Epithelial cell of proximal tubule (primary cell): ENCODE data around the gene ZNF740. TPM values are rescaled to one million over a fixed set of nuclear protein-coding genes. Genes with fewer than 3 reads are reported as not detected.

Experiments
- DNase-seq: peaks from one replicate; pipeline ENCODE4 v3.0.0-alpha.2; 2011; ENCODE audit warnings: low read depth
- H3K4me3 ChIP-seq: 2 replicates; pipeline ENCODE4 v1.5.1; 2011; ENCODE audit warnings: low read depth, mild to moderate bottlenecking, low read length
- CTCF ChIP-seq: conservative IDR thresholded peaks from 2 replicates; pipeline ENCODE4 v1.5.1; 2012; ENCODE audit warnings: low read depth, mild to moderate bottlenecking, low read length
- total RNA-seq: library from RNA; depleted of rRNA; stranded (reverse); fragments of >200 nt; gene quantifications from 2 replicates; pipeline ENCODE4 v1.2.3, GENCODE V29; 2015

ZNF740 gene
- total RNA-seq, 1 donor from 2014 or later = 5.5 TPM

- no peak for TF ChIP-seq CTCF
- DNase-seq = no peak
Observed at GRCh38 chr12:53239643-53240258, 59.2 kb downstream of the ZNF740 start.

DNA sequence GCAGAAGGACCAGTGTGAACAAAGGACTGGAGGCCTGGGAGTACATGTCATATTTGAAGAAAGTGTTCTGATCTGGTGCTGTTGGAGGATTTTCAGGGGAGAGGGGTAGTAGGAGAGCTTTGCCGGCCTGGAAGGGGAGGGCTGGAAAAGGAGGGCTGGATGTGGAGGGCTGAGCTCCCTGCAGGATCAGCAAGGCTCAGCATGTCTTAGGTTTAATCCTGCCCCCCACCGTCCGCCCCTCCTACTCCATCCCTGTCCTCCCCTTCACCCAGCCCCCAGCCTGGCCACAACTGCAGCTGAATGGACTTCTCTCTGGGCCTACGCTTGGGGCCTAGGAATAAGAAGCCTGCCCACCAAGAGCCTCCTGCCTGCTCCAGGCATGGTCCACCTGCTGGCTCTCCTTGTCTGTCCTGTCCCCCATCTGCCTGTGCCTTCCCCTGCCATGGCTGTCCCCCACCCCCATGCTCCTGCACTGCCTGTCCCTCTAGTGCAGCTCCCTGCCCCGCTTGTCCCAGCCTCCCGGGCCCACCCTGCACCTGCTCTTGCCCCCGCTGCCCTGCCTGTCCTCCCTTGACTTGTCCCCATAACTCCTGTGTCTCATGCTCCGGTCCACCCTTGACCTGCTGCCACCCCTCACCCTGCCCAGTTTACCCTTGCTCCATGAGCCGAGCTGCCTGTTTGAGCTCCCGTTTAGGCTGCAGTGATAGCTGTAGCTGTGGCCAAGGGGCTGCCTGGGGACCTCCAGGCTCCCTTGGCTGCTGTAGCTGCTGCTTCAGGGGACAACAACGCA, 61.3 kb downstream of the ZNF740 start:
- no peak overlapping the region for H3K4me3 ChIP-seq
- TF ChIP-seq CTCF = no peak
- no peak for DNase-seq

More at GRCh38 chr12:53239643-53240258, 59.2 kb downstream of the ZNF740 start:
- H3K4me3 ChIP-seq = no peak overlapping the region

GRCh38 chr12:53244337-53244736, 63.8 kb downstream of the ZNF740 start:
- DNase-seq = no peak
- H3K4me3 ChIP-seq = no peak overlapping the region
- no peak for TF ChIP-seq CTCF

Other genes with a start within 250 kb of the ZNF740 start
- 1,855 and 2,668 TPM in 2 replicates for gene KRT18, start 231.6 kb upstream of the ZNF740 start, total RNA-seq
- 371 and 447 TPM in 2 replicates for gene EIF4B, start 174.3 kb upstream of the ZNF740 start, total RNA-seq
- 6.7 and 10.8 TPM in 2 replicates for gene TNS2, start 130.7 kb upstream of the ZNF740 start, total RNA-seq
- 24.5 and 26.1 TPM in 2 replicates for gene SPRYD3, start 101.3 kb upstream of the ZNF740 start, total RNA-seq
- 71.6 and 102 TPM in 2 replicates for gene IGFBP6, start 83.1 kb upstream of the ZNF740 start, total RNA-seq
- gene SOAT2, start 77.2 kb upstream of the ZNF740 start, total RNA-seq = not detected in 2 replicates
- 1.6 and 10.4 TPM in 2 replicates for gene CSAD, start 203 bp downstream of the ZNF740 start, total RNA-seq
- gene ITGB7, start 26.5 kb downstream of the ZNF740 start, total RNA-seq = 0.46 and 3.3 TPM in 2 replicates
- gene RARG, start 51.5 kb downstream of the ZNF740 start, total RNA-seq = 4.2 and 6.1 TPM in 2 replicates
- gene ESPL1, start 87.6 kb downstream of the ZNF740 start, total RNA-seq = 32.0 and 40.1 TPM in 2 replicates
- gene PFDN5, start 114.8 kb downstream of the ZNF740 start, total RNA-seq = 353 and 443 TPM in 2 replicates
- 65.3 and 70.9 TPM in 2 replicates for gene MYG1, start 119.0 kb downstream of the ZNF740 start, total RNA-seq
- gene AAAS, start 140.9 kb downstream of the ZNF740 start, total RNA-seq = 80.3 and 84.5 TPM in 2 replicates
- not detected in 2 replicates for gene SP7, start 155.6 kb downstream of the ZNF740 start, total RNA-seq
- 29.2 and 33.6 TPM in 2 replicates for gene SP1, start 199.5 kb downstream of the ZNF740 start, total RNA-seq
- not detected in 2 replicates for gene AMHR2, start 243.1 kb downstream of the ZNF740 start, total RNA-seq